Gastroesophageal sphincter (tissue), 3 donors: Measurements from ENCODE around the gene NAV2.

Experiments used
- POLR2A ChIP-seq, 2 donors: fragments of 450-650 bp; IDR thresholded peaks; one replicate each; pipeline ENCODE4 v1.6.1; 2017; ENCODE audit warnings: antibody characterized with exemption in 2 of 2, mild to moderate bottlenecking in 2 of 2, moderate library complexity in 1 of 2
- TF ChIP-seq, protein P1 (sequence below), 4 experiments: fragments of 200-600 bp in 2 of 4; fragments of 450-650 bp in 2 of 4; sonication (generic) in 1 of 4; IDR thresholded peaks; one replicate each; pipeline ENCODE4 v1.5.1; 2017 to 2019; ENCODE audit warnings: antibody characterized with exemption in 4 of 4, mild to moderate bottlenecking in 2 of 4, moderate library complexity in 2 of 4

DNA sequence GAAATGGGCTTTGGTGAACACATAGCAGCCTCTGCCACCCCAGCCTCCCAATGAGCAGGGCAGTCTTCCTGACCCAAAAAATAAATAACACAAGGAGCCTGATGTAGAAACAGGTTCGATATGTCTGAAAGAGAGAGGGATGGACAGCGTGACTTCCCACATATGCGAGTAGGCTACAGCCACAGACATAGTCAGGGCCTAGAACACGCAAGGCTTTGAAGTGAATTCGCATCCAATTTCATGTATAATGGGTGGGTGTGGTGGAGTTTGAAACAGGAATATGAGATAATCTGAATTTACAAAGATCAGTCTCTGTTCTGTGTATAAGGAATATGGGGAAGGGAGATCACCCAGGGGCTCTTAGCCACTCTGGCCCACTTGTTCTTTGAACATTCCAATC lies 373.3 kb downstream of the NAV2 start:
- TF ChIP-seq, protein P1, sequence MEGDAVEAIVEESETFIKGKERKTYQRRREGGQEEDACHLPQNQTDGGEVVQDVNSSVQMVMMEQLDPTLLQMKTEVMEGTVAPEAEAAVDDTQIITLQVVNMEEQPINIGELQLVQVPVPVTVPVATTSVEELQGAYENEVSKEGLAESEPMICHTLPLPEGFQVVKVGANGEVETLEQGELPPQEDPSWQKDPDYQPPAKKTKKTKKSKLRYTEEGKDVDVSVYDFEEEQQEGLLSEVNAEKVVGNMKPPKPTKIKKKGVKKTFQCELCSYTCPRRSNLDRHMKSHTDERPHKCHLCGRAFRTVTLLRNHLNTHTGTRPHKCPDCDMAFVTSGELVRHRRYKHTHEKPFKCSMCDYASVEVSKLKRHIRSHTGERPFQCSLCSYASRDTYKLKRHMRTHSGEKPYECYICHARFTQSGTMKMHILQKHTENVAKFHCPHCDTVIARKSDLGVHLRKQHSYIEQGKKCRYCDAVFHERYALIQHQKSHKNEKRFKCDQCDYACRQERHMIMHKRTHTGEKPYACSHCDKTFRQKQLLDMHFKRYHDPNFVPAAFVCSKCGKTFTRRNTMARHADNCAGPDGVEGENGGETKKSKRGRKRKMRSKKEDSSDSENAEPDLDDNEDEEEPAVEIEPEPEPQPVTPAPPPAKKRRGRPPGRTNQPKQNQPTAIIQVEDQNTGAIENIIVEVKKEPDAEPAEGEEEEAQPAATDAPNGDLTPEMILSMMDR (IDR thresholded peaks at IDR 0.05) = no peak
- no peak for TF ChIP-seq POLR2A (IDR thresholded peaks at IDR 0.05)
